ENCODE results near the gene SCO1.
"Not testable (repeated sequence)": the region's sequence is repeated elsewhere in the genome, so short reads cannot be mapped to it uniquely, and the experiment has no call there.

Gene SCO1

GRCh38 chr17:10731408-10731879 is 34.1 kb upstream of the SCO1 start:
- H3K9me3 Mint-ChIP-seq, result no peaks in the 10 kb centered on the region
- H3K4me3 Mint-ChIP-seq, result no peak overlapping the region
- no peaks in the 10 kb centered on the region for H3K36me3 Mint-ChIP-seq
- ATAC-seq, result no peak
- no peak overlapping the region for H3K27ac Mint-ChIP-seq
- peaks cover 9% of the 10 kb centered on the region for H3K27me3 Mint-ChIP-seq
- peaks cover 16% of the 10 kb centered on the region for H3K4me1 Mint-ChIP-seq

- H3K4me3 Mint-ChIP-seq, result peak overlapping the region; percentile 96
- H3K27me3 Mint-ChIP-seq, H3K36me3 Mint-ChIP-seq, ATAC-seq, H3K9me3 Mint-ChIP-seq: not testable (repeated sequence)
- H3K4me1 Mint-ChIP-seq, result peaks cover 16% of the 10 kb centered on the region
- H3K27ac Mint-ChIP-seq, result peak overlapping the region; percentile 92
These were observed 32.9 kb upstream of the SCO1 start for GRCh38 chr17:10730247-10730646.

GRCh38 chr17:10729334-10730193 is 32.2 kb upstream of the SCO1 start, which contains the start of gene TMEM220:
Gene TMEM220 (minus strand): TSS chr17:10730023. CDS start chr17:10729851, 172 bp downstream.
- ATAC-seq, result peak; percentile 81
- peaks cover 9% of the 10 kb centered on the region for H3K27me3 Mint-ChIP-seq
- peaks cover 16% of the 10 kb centered on the region for H3K4me1 Mint-ChIP-seq
- H3K9me3 Mint-ChIP-seq, result no peaks in the 10 kb centered on the region
- peak within 1 kb of the TSS; percentile 96 for H3K4me3 Mint-ChIP-seq
- H3K36me3 Mint-ChIP-seq, result no peaks in the 10 kb centered on the region
- H3K27ac Mint-ChIP-seq, result peak within 1 kb of the TSS; percentile 92

- H3K4me3 Mint-ChIP-seq, result no peak overlapping the region
- H3K27ac Mint-ChIP-seq, result no peak overlapping the region
- peaks cover 9% of the 10 kb centered on the region for H3K27me3 Mint-ChIP-seq
- no peaks in the 10 kb centered on the region for H3K9me3 Mint-ChIP-seq
- peaks cover 16% of the 10 kb centered on the region for H3K4me1 Mint-ChIP-seq
- H3K36me3 Mint-ChIP-seq, result no peaks in the 10 kb centered on the region
- ATAC-seq, result no peak
These were observed 31.1 kb upstream of the SCO1 start for GRCh38 chr17:10728331-10728892.

GRCh38 chr17:10727192-10727591 is 29.9 kb upstream of the SCO1 start:
- H3K36me3 Mint-ChIP-seq, result no peaks in the 10 kb centered on the region
- peaks cover 9% of the 10 kb centered on the region for H3K27me3 Mint-ChIP-seq
- H3K4me3 Mint-ChIP-seq, result no peak overlapping the region
- H3K9me3 Mint-ChIP-seq, result no peaks in the 10 kb centered on the region
- H3K4me1 Mint-ChIP-seq, result peaks cover 16% of the 10 kb centered on the region
- H3K27ac Mint-ChIP-seq, result no peak overlapping the region
- no peak for ATAC-seq

GRCh38 chr17:10726196-10726595 is 28.9 kb upstream of the SCO1 start:
- Mint-ChIP-seq H3K4me1 (peaks cover 15% of the 10 kb centered on the region), H3K27me3 (peaks cover 9% of the 10 kb centered on the region), H3K36me3 (no peaks in the 10 kb centered on the region), H3K9me3 (no peaks in the 10 kb centered on the region), H3K27ac (no peak overlapping the region), H3K4me3 (no peak overlapping the region)
- ATAC-seq, result no peak

- ATAC-seq, result no peak
- Mint-ChIP-seq H3K36me3 (no peaks in the 10 kb centered on the region), H3K27me3 (peaks cover 7% of the 10 kb centered on the region), H3K9me3 (no peaks in the 10 kb centered on the region), H3K4me3 (no peak overlapping the region), H3K27ac (no peak overlapping the region), H3K4me1 (peaks cover 6% of the 10 kb centered on the region)
These were observed 27.9 kb upstream of the SCO1 start for GRCh38 chr17:10725262-10725661.

- Mint-ChIP-seq H3K9me3 (no peaks in the 10 kb centered on the region), H3K4me1 (peaks cover under 1% of the 10 kb centered on the region), H3K36me3 (no peaks in the 10 kb centered on the region), H3K4me3 (no peak overlapping the region), H3K27ac (no peak overlapping the region), H3K27me3 (peaks cover 1% of the 10 kb centered on the region)
- no peak for ATAC-seq
These were observed 27.3 kb upstream of the SCO1 start for GRCh38 chr17:10724546-10725195.

GRCh38 chr17:10718547-10718946 is 21.2 kb upstream of the SCO1 start:
- Mint-ChIP-seq H3K4me3 (no peak overlapping the region), H3K4me1 (no peaks in the 10 kb centered on the region), H3K9me3 (no peaks in the 10 kb centered on the region), H3K36me3 (peaks cover 6% of the 10 kb centered on the region), H3K27ac (no peak overlapping the region), H3K27me3 (no peaks in the 10 kb centered on the region)
- no peak for ATAC-seq

- Mint-ChIP-seq H3K9me3 (no peaks in the 10 kb centered on the region), H3K36me3 (peaks cover 24% of the 10 kb centered on the region), H3K4me1 (no peaks in the 10 kb centered on the region), H3K4me3 (no peak overlapping the region), H3K27ac (no peak overlapping the region), H3K27me3 (no peaks in the 10 kb centered on the region)
- ATAC-seq, result no peak
These were observed 18.9 kb upstream of the SCO1 start for GRCh38 chr17:10716218-10716617.

- no peak for ATAC-seq
- H3K4me1 Mint-ChIP-seq, result no peaks in the 10 kb centered on the region
- no peak overlapping the region for H3K4me3 Mint-ChIP-seq
- H3K27me3 Mint-ChIP-seq, result no peaks in the 10 kb centered on the region
- peaks cover 46% of the 10 kb centered on the region for H3K36me3 Mint-ChIP-seq
- H3K27ac Mint-ChIP-seq, result no peak overlapping the region
- H3K9me3 Mint-ChIP-seq, result no peaks in the 10 kb centered on the region
These were observed 16.0 kb upstream of the SCO1 start for GRCh38 chr17:10713318-10713717.

GRCh38 chr17:10705727-10706126 is 8.4 kb upstream of the SCO1 start:
- no peak for ATAC-seq
- peaks cover 43% of the 10 kb centered on the region for H3K36me3 Mint-ChIP-seq
- H3K27me3 Mint-ChIP-seq, result no peaks in the 10 kb centered on the region
- H3K4me1 Mint-ChIP-seq, result peaks cover 26% of the 10 kb centered on the region
- no peaks in the 10 kb centered on the region for H3K9me3 Mint-ChIP-seq
- no peak overlapping the region for H3K4me3 Mint-ChIP-seq
- H3K27ac Mint-ChIP-seq, result no peak overlapping the region

GRCh38 chr17:10702574-10702973 is 5.2 kb upstream of the SCO1 start:
- Mint-ChIP-seq H3K27ac (no peak overlapping the region), H3K4me1 (peaks cover 37% of the 10 kb centered on the region), H3K36me3 (peaks cover 21% of the 10 kb centered on the region), H3K4me3 (no peak overlapping the region), H3K9me3 (no peaks in the 10 kb centered on the region), H3K27me3 (no peaks in the 10 kb centered on the region)
- no peak for ATAC-seq

GRCh38 chr17:10699856-10700255 is 2.5 kb upstream of the SCO1 start:
- no peak for ATAC-seq
- peaks cover 38% of the 10 kb centered on the region for H3K4me1 Mint-ChIP-seq

GRCh38 chr17:10698096-10698818 is 924 bp upstream of the SCO1 start:
- peaks cover 42% of the 10 kb centered on the region for H3K4me1 Mint-ChIP-seq
- H3K9me3 Mint-ChIP-seq, result no peaks in the 10 kb centered on the region
- peak overlapping the region; percentile 91 for H3K4me3 Mint-ChIP-seq
- H3K36me3 Mint-ChIP-seq, result peaks cover 18% of the 10 kb centered on the region
- peak overlapping the region; percentile 95 for H3K27ac Mint-ChIP-seq
- no peak for ATAC-seq
- no peaks in the 10 kb centered on the region for H3K27me3 Mint-ChIP-seq

More at GRCh38 chr17:10699856-10700255, 2.5 kb upstream of the SCO1 start:
- no peaks in the 10 kb centered on the region for H3K27me3 Mint-ChIP-seq
- no peak overlapping the region for H3K4me3 Mint-ChIP-seq
- peaks cover 6% of the 10 kb centered on the region for H3K36me3 Mint-ChIP-seq
- peak overlapping the region; percentile 32 for H3K27ac Mint-ChIP-seq
- H3K9me3 Mint-ChIP-seq, result no peaks in the 10 kb centered on the region
